Osteocyte (in vitro differentiated cells): ENCODE measurements around the gene NMRK2. TPM values are rescaled to one million over a fixed set of nuclear protein-coding genes. Genes with fewer than 3 reads are reported as not detected.
"Not testable (repeated sequence)": the region's sequence is repeated elsewhere in the genome, so short reads cannot be mapped to it uniquely, and the experiment has no call there.

Experiments used
- DNase-seq: peaks from one replicate; pipeline ENCODE4 v3.0.0; 2021; ENCODE audit warnings: mixed read lengths; ENCODE audit not compliant: unreplicated experiment; ENCODE audit errors: extremely low spot score
- H3K27ac Mint-ChIP-seq: one replicate; pipeline ENCODE4 v1.8.0; 2021; ENCODE audit warnings: mild to moderate bottlenecking, mixed read lengths; ENCODE audit not compliant: unreplicated experiment
- H3K27me3 Mint-ChIP-seq: one replicate; pipeline ENCODE4 v1.8.0; 2021; ENCODE audit warnings: mixed read lengths; ENCODE audit not compliant: unreplicated experiment
- H3K36me3 Mint-ChIP-seq: one replicate; pipeline ENCODE4 v1.8.0; 2021; ENCODE audit warnings: mixed read lengths; ENCODE audit not compliant: unreplicated experiment
- H3K4me1 Mint-ChIP-seq: one replicate; pipeline ENCODE4 v1.8.0; 2021; ENCODE audit warnings: mixed read lengths; ENCODE audit not compliant: unreplicated experiment
- H3K4me3 Mint-ChIP-seq: one replicate; pipeline ENCODE4 v1.8.0; 2021; ENCODE audit warnings: mild to moderate bottlenecking, moderate library complexity, mixed read lengths; ENCODE audit not compliant: unreplicated experiment
- H3K9me3 Mint-ChIP-seq: one replicate; pipeline ENCODE4 v1.8.0; 2021; ENCODE audit warnings: mixed read lengths; ENCODE audit not compliant: unreplicated experiment
- CTCF ChIP-seq: fragments of 200-600 bp; sonication (generic); IDR thresholded peaks from 2 replicates; pipeline ENCODE4 v1.5.0; 2021; ENCODE audit warnings: antibody characterized with exemption, mild to moderate bottlenecking, moderate library complexity
- total RNA-seq: library from RNA; stranded (reverse); gene quantifications from 2 replicates; pipeline ENCODE4 v1.2.1, GENCODE V29; 2021

The NMRK2 gene
- total RNA-seq, 1 donor from 2014 or later, result not detected

GRCh38 chr19:3936506-3937442 is 3.9 kb downstream of the NMRK2 start:
- Mint-ChIP-seq H3K9me3 (no peaks in the 10 kb centered on the region), H3K4me3 (no peak overlapping the region), H3K27me3 (peaks cover 14% of the 10 kb centered on the region), H3K27ac (no peak overlapping the region), H3K4me1 (no peaks in the 10 kb centered on the region), H3K36me3 (peaks cover under 1% of the 10 kb centered on the region)
- no peak for DNase-seq
- no peak for TF ChIP-seq CTCF

GRCh38 chr19:3938300-3938950 is 5.6 kb downstream of the NMRK2 start:
- H3K9me3 Mint-ChIP-seq, H3K4me3 Mint-ChIP-seq, H3K36me3 Mint-ChIP-seq, H3K27ac Mint-ChIP-seq, DNase-seq, H3K27me3 Mint-ChIP-seq, H3K4me1 Mint-ChIP-seq: not testable (repeated sequence)

GRCh38 chr19:3942790-3943409 is 10.0 kb downstream of the NMRK2 start:
- no peak overlapping the region for H3K4me3 Mint-ChIP-seq
- no peak for TF ChIP-seq CTCF
- H3K27me3 Mint-ChIP-seq, result no peaks in the 10 kb centered on the region
- no peak for DNase-seq
- no peaks in the 10 kb centered on the region for H3K36me3 Mint-ChIP-seq
- H3K9me3 Mint-ChIP-seq, result no peaks in the 10 kb centered on the region
- H3K27ac Mint-ChIP-seq, result no peak overlapping the region
- no peaks in the 10 kb centered on the region for H3K4me1 Mint-ChIP-seq

GRCh38 chr19:3944018-3944721 is 11.3 kb downstream of the NMRK2 start:
- H3K9me3 Mint-ChIP-seq, result no peaks in the 10 kb centered on the region
- DNase-seq, result no peak
- no peaks in the 10 kb centered on the region for H3K27me3 Mint-ChIP-seq
- no peak overlapping the region for H3K4me3 Mint-ChIP-seq
- TF ChIP-seq CTCF, result no peak
- H3K4me1 Mint-ChIP-seq, result no peaks in the 10 kb centered on the region
- no peaks in the 10 kb centered on the region for H3K36me3 Mint-ChIP-seq
- H3K27ac Mint-ChIP-seq, result no peak overlapping the region

GRCh38 chr19:3945838-3946237 is 13.0 kb downstream of the NMRK2 start:
- H3K27me3 Mint-ChIP-seq, result no peaks in the 10 kb centered on the region
- H3K4me1 Mint-ChIP-seq, result no peaks in the 10 kb centered on the region
- no peaks in the 10 kb centered on the region for H3K9me3 Mint-ChIP-seq
- no peak overlapping the region for H3K4me3 Mint-ChIP-seq
- no peaks in the 10 kb centered on the region for H3K36me3 Mint-ChIP-seq
- DNase-seq, result no peak
- no peak for TF ChIP-seq CTCF
- H3K27ac Mint-ChIP-seq, result no peak overlapping the region

- H3K36me3 Mint-ChIP-seq, H3K4me1 Mint-ChIP-seq, H3K4me3 Mint-ChIP-seq, H3K27me3 Mint-ChIP-seq, H3K27ac Mint-ChIP-seq, H3K9me3 Mint-ChIP-seq, DNase-seq: not testable (repeated sequence)
Observed at GRCh38 chr19:3947316-3947933, 14.6 kb downstream of the NMRK2 start.
